Activated CD8-positive, alpha-beta memory T cell treated with anti-CD3 and anti-CD28 coated beads for 4 hours (primary cell): ENCODE data around the gene OR10P1.

Experiments
- DNase-seq, 2 donors: peaks; one replicate each; pipeline ENCODE4 v3.0.0-alpha.2; 2020; ENCODE audit warnings: low read depth in 2 of 2

Gene OR10P1

DNA sequence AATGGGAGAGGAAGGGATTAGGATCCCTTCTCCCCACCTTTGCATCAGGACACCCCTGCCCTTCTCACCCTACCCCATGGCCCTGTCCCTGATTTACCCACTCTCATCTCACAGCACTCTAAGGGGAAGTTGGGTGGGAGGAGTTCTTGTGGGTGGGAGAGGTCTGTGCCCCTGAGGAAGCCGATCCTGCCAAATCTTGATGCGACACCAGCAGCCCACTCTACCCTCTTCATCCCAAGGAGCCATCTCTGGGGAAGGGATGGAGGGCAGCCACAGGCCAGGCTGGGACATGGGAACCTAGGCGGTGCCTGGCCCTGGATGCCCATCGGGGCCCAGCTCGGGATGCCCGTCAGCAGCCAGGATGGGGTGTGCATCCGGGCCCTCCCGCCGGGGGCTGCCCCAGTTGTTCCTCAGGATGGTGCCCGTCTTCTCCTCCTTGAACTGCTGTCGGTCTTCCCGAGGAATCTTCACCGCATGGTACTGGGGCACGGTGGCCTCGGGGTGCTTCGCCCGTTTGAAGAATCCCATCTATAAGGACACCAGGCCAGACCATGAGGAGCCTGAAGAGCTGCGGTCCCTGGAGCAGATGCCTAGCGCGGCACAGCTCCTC lies 48.2 kb downstream of the OR10P1 start:
- no peak for DNase-seq

DNA sequence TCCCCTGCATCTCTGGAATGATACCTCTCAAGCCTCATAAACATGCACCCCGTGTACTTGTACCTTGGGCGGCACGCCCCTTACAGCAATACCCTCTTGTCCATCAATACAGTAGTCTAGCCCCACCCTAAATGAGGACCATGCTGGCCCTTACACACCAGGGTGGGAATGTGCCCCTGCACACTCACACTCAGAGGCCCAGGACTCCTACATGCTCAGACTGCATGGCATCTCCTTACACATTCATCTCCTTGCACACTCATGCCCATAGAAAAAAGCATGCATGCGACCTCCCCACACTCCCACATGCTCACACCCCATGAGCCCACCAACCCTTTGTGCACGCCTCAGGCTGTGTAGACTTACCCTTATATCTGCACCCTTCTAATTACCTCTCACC lies 49.0 kb downstream of the OR10P1 start:
- DNase-seq = no peak

DNA sequence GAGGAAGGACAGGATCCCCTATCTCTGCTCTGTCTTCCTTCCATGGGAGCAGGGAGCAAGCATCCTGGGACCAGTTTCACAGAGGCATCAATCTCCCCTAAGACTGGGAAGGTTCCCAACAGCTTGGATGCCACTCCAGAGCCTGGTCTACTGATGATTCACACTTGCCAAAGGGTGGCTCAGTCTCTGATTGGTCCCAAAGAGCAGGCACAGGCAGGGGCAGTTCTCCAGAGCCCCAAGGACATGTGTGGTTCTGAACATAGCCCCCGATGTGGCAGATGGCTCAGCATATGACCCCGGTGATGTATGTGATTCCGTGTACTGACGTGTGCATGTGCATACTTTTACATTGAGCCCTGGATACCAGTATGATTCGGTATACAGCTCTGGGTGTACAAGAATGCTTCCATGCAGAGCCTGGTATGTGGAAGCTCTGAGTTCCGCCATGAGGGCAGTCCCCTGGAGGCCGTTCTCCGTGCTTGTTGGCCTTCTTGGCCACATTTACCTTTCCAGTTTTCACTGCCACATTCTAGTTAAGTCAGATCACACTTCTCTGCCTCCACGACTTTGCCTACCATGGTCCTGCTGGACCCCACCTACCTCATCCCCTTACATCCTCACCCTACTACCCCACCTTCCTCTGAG lies 49.8 kb downstream of the OR10P1 start:
- no peak for DNase-seq
